ENCODE measurements around the gene ALDH1L2. TPM values are rescaled to one million over a fixed set of nuclear protein-coding genes. Genes with fewer than 3 reads are reported as not detected.

The ALDH1L2 gene
- total RNA-seq, 1 donor from 2014 or later, result 5.4 TPM

DNA sequence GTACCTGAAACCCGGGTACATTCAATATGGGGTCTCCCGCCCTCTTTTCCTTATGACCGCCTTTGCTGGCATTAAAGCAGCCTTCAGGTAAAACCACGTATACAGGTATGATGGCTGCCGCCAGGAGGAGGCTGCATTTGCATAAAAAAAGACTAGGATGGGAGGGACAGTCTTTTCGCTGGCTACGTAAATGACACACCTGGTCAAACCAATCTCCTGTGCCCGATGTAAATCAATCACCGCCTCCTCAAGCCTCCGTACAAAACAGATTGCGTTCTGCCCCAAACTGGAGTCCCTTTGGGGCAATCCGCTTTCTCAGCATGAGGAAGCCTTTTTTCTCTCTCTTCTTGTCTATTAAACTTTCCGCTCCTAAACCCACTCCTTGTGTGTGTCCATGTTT lies 8.1 kb upstream of the ALDH1L2 start:
- TF ChIP-seq POLR2AphosphoS5 (IDR thresholded peaks at IDR 0.05; ENCODE audit: insufficient read depth in 1 of 2, low read depth in 1 of 2) (no peak), POLR2A (IDR thresholded peaks at IDR 0.05) (no peak)
- TF ChIP-seq, protein P1, sequence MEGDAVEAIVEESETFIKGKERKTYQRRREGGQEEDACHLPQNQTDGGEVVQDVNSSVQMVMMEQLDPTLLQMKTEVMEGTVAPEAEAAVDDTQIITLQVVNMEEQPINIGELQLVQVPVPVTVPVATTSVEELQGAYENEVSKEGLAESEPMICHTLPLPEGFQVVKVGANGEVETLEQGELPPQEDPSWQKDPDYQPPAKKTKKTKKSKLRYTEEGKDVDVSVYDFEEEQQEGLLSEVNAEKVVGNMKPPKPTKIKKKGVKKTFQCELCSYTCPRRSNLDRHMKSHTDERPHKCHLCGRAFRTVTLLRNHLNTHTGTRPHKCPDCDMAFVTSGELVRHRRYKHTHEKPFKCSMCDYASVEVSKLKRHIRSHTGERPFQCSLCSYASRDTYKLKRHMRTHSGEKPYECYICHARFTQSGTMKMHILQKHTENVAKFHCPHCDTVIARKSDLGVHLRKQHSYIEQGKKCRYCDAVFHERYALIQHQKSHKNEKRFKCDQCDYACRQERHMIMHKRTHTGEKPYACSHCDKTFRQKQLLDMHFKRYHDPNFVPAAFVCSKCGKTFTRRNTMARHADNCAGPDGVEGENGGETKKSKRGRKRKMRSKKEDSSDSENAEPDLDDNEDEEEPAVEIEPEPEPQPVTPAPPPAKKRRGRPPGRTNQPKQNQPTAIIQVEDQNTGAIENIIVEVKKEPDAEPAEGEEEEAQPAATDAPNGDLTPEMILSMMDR (IDR thresholded peaks at IDR 0.05), result no peak
- Histone ChIP-seq H3K36me3 (no peaks in the 10 kb centered on the region), H3K4me1 (no peaks in the 10 kb centered on the region), H3K27ac (no peak overlapping the region), H3K4me3 (no peak overlapping the region), H3K27me3 (no peaks in the 10 kb centered on the region), H3K9me3 (no peaks in the 10 kb centered on the region)
- DNase-seq (ENCODE audit: extremely low spot score in 2 of 2), result no peak
- intact Hi-C loops (cut with DNase I), result no loop called here

DNA sequence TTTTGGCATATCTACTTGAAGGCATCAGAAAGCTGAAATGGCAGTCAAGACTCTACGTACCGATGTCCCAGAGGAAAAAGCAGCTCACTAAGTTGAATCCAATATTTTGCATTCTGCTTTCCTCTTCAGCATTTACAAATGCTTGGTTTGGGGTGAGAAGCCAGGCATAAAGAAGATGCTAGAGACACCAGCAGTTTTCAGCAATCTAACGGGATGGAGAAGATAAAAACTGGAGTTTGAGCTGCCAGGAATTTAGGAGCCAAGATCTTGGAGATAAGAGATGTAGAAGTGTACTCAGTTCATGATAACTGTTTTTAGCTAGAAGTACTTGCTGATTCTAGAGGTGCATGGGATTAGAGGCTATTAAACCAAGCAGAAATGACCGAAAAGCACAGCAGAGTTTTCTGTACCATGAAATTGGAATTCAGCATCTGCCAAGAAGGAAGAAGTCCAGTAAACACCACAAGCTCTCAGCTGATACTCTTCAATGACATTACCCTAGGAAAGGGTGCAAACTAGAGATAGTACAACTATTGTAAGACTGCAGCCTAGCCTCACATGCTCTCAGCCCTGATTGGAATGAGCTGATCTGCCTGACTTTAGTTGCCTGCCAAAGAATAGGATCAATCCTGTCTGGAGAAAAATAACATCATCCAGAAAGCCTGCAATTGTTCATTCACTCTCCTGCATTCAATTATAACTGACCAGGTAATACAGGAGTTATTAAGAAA lies 7.4 kb upstream of the ALDH1L2 start:
- no peaks in the 10 kb centered on the region for H3K4me1 ChIP-seq
- TF ChIP-seq POLR2AphosphoS5 (IDR thresholded peaks at IDR 0.05; ENCODE audit: insufficient read depth in 1 of 2, low read depth in 1 of 2) (no peak), POLR2A (IDR thresholded peaks at IDR 0.05) (no peak)
- TF ChIP-seq, protein P1 (IDR thresholded peaks at IDR 0.05), result no peak
- H3K36me3 ChIP-seq, result no peaks in the 10 kb centered on the region
- H3K27ac ChIP-seq, result no peak overlapping the region
- no peak overlapping the region for H3K4me3 ChIP-seq
- H3K27me3 ChIP-seq, result no peaks in the 10 kb centered on the region
- intact Hi-C loops (cut with DNase I), result no loop called here
- DNase-seq (ENCODE audit: extremely low spot score in 2 of 2), result no peak
- H3K9me3 ChIP-seq, result no peaks in the 10 kb centered on the region

DNA sequence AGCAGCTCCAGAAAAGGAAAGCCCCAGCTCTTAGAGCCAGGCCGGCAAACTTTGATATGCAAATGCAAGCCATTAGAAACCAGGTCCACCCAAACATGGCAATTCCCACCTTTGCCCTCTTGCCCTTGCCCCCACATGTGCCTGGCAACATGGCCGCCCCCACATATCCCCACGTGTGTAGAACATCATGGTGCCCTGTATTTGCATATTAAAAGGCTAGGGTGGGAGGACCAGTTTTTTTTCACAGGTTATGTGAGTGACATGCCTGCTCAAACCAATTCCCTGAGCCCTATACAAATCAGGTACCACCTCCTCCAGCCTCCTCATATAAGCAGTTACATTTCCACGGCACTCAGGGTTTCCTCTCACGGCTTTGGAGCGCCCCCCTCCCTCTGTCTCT lies 6.1 kb upstream of the ALDH1L2 start:
- H3K27me3 ChIP-seq, result no peaks in the 10 kb centered on the region
- no peaks in the 10 kb centered on the region for H3K36me3 ChIP-seq
- TF ChIP-seq POLR2A (IDR thresholded peaks at IDR 0.05), result no peak
- TF ChIP-seq, protein P1 (IDR thresholded peaks at IDR 0.05), result no peak
- no peak for TF ChIP-seq POLR2AphosphoS5 (IDR thresholded peaks at IDR 0.05; ENCODE audit: insufficient read depth in 1 of 2, low read depth in 1 of 2)
- intact Hi-C loops (cut with DNase I), result no loop called here
- DNase-seq (ENCODE audit: extremely low spot score in 2 of 2), result no peak
- no peaks in the 10 kb centered on the region for H3K4me1 ChIP-seq
- no peak overlapping the region for H3K27ac ChIP-seq
- no peaks in the 10 kb centered on the region for H3K9me3 ChIP-seq
- no peak overlapping the region for H3K4me3 ChIP-seq

DNA sequence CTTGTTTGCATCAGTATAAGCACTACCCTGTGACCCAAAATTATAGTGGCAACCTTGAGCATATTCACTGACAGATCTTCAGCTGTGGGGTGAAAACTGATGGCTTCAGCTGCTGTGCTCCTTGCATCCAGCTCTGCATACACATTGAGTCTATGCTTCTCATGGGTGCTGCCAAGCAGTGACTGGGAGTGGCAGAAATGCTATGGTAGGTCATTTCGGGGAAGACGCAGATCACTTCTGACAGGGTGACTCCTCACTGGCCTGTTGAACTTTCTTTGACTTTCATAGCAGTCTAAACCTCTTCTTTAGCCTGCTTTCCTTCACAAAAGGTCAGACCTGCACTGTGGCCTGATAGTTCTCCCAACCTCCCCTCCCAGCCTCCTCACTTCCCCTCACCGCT lies 5.6 kb upstream of the ALDH1L2 start:
- Histone ChIP-seq H3K36me3 (no peaks in the 10 kb centered on the region), H3K9me3 (no peaks in the 10 kb centered on the region), H3K4me1 (no peaks in the 10 kb centered on the region), H3K27me3 (no peaks in the 10 kb centered on the region), H3K4me3 (no peak overlapping the region), H3K27ac (no peak overlapping the region)
- no peak for TF ChIP-seq POLR2AphosphoS5 (IDR thresholded peaks at IDR 0.05; ENCODE audit: insufficient read depth in 1 of 2, low read depth in 1 of 2)
- TF ChIP-seq, protein P1 (IDR thresholded peaks at IDR 0.05), result no peak
- no peak for DNase-seq (ENCODE audit: extremely low spot score in 2 of 2)
- intact Hi-C loops (cut with DNase I), result no loop called here

GRCh38 chr12:105085501-105085900 lies 1.2 kb upstream of the ALDH1L2 start:
- no peak overlapping the region for H3K4me3 ChIP-seq
- H3K36me3 ChIP-seq, result no peaks in the 10 kb centered on the region
- H3K4me1 ChIP-seq, result peaks cover 7% of the 10 kb centered on the region
- intact Hi-C loops (cut with DNase I), result no loop called here
- DNase-seq (ENCODE audit: extremely low spot score in 2 of 2), result no peak
- H3K9me3 ChIP-seq, result no peaks in the 10 kb centered on the region
- no peak for TF ChIP-seq POLR2A (IDR thresholded peaks at IDR 0.05)
- TF ChIP-seq POLR2AphosphoS5 (IDR thresholded peaks at IDR 0.05; ENCODE audit: insufficient read depth in 1 of 2, low read depth in 1 of 2), result no peak
- TF ChIP-seq, protein P1 (IDR thresholded peaks at IDR 0.05), result no peak
- no peak overlapping the region for H3K27ac ChIP-seq
- H3K27me3 ChIP-seq, result no peaks in the 10 kb centered on the region

All from vagina (tissue), 2 donors.